ENCODE results near the gene PHYHIPL. TPM values are rescaled to one million over a fixed set of nuclear protein-coding genes. Genes with fewer than 3 reads are reported as not detected.
"Not testable (repeated sequence)": the region's sequence is repeated elsewhere in the genome, so short reads cannot be mapped to it uniquely, and the experiment has no call there.

PHYHIPL gene
- total RNA-seq, 2 donors from 2014 or later = not detected

GRCh38 chr10:59227136-59227673 lies 50.8 kb downstream of the PHYHIPL start:
- H3K27me3 Mint-ChIP-seq = peaks cover 4% of the 10 kb centered on the region
- no peaks in the 10 kb centered on the region for H3K9me3 Mint-ChIP-seq
- no peaks in the 10 kb centered on the region for H3K4me1 Mint-ChIP-seq

GRCh38 chr10:59229441-59229840 lies 53.0 kb downstream of the PHYHIPL start:
- Mint-ChIP-seq H3K4me3 (no peak overlapping the region), H3K36me3 (ENCODE audit: low read depth) (no peaks in the 10 kb centered on the region), H3K27ac (no peak overlapping the region), H3K4me1 (no peaks in the 10 kb centered on the region), H3K9me3 (no peaks in the 10 kb centered on the region), H3K27me3 (peaks cover 4% of the 10 kb centered on the region)
- no peak for ATAC-seq (replicated peaks)

More at GRCh38 chr10:59227136-59227673, 50.8 kb downstream of the PHYHIPL start:
- ATAC-seq (replicated peaks) = no peak
- Mint-ChIP-seq H3K36me3 (ENCODE audit: low read depth) (no peaks in the 10 kb centered on the region), H3K4me3 (no peak overlapping the region), H3K27ac (no peak overlapping the region)

GRCh38 chr10:59234194-59234593 lies 57.8 kb downstream of the PHYHIPL start:
- Mint-ChIP-seq H3K27ac (no peak overlapping the region), H3K4me3 (no peak overlapping the region), H3K9me3 (no peaks in the 10 kb centered on the region), H3K27me3 (no peaks in the 10 kb centered on the region), H3K36me3 (ENCODE audit: low read depth) (no peaks in the 10 kb centered on the region), H3K4me1 (no peaks in the 10 kb centered on the region)
- no peak for ATAC-seq (replicated peaks)

- Mint-ChIP-seq H3K27ac (no peak overlapping the region), H3K4me3 (no peak overlapping the region), H3K4me1 (no peaks in the 10 kb centered on the region), H3K27me3 (no peaks in the 10 kb centered on the region), H3K36me3 (ENCODE audit: low read depth) (no peaks in the 10 kb centered on the region), H3K9me3 (no peaks in the 10 kb centered on the region)
- no peak for ATAC-seq (replicated peaks)
These were observed 58.5 kb downstream of the PHYHIPL start for GRCh38 chr10:59234816-59235429.

GRCh38 chr10:59236064-59236697 lies 59.7 kb downstream of the PHYHIPL start:
- H3K4me3 Mint-ChIP-seq = no peak overlapping the region
- ATAC-seq (replicated peaks) = no peak
- no peaks in the 10 kb centered on the region for H3K4me1 Mint-ChIP-seq
- H3K9me3 Mint-ChIP-seq = no peaks in the 10 kb centered on the region
- peaks cover under 1% of the 10 kb centered on the region for H3K27me3 Mint-ChIP-seq
- no peak overlapping the region for H3K27ac Mint-ChIP-seq
- no peaks in the 10 kb centered on the region for H3K36me3 Mint-ChIP-seq (ENCODE audit: low read depth)

GRCh38 chr10:59237775-59238174 lies 61.3 kb downstream of the PHYHIPL start:
- peaks cover 6% of the 10 kb centered on the region for H3K27me3 Mint-ChIP-seq
- no peak overlapping the region for H3K27ac Mint-ChIP-seq
- H3K36me3 Mint-ChIP-seq (ENCODE audit: low read depth) = no peaks in the 10 kb centered on the region
- H3K4me3 Mint-ChIP-seq = no peak overlapping the region
- ATAC-seq (replicated peaks) = no peak
- no peaks in the 10 kb centered on the region for H3K4me1 Mint-ChIP-seq
- H3K9me3 Mint-ChIP-seq = no peaks in the 10 kb centered on the region

- not testable (repeated sequence) for H3K4me3 Mint-ChIP-seq; ATAC-seq (replicated peaks); H3K4me1 Mint-ChIP-seq; H3K36me3 Mint-ChIP-seq (ENCODE audit: low read depth); H3K9me3 Mint-ChIP-seq; H3K27ac Mint-ChIP-seq; H3K27me3 Mint-ChIP-seq
These were observed 62.7 kb downstream of the PHYHIPL start for GRCh38 chr10:59239108-59239507.

GRCh38 chr10:59240582-59241183 lies 64.2 kb downstream of the PHYHIPL start:
- Mint-ChIP-seq H3K4me1 (no peaks in the 10 kb centered on the region), H3K4me3 (no peak overlapping the region), H3K9me3 (no peaks in the 10 kb centered on the region), H3K36me3 (ENCODE audit: low read depth) (no peaks in the 10 kb centered on the region), H3K27ac (no peak overlapping the region), H3K27me3 (peaks cover 6% of the 10 kb centered on the region)
- no peak for ATAC-seq (replicated peaks)

- Mint-ChIP-seq H3K9me3 (no peaks in the 10 kb centered on the region), H3K4me3 (no peak overlapping the region), H3K4me1 (no peaks in the 10 kb centered on the region), H3K36me3 (ENCODE audit: low read depth) (no peaks in the 10 kb centered on the region), H3K27ac (no peak overlapping the region), H3K27me3 (peaks cover 6% of the 10 kb centered on the region)
- ATAC-seq (replicated peaks) = no peak
These were observed 65.6 kb downstream of the PHYHIPL start for GRCh38 chr10:59242057-59242456.

- no peak for ATAC-seq (replicated peaks)
- no peak overlapping the region for H3K27ac Mint-ChIP-seq
These were observed 66.5 kb downstream of the PHYHIPL start for GRCh38 chr10:59242991-59243390.

GRCh38 chr10:59243611-59244195 lies 67.3 kb downstream of the PHYHIPL start:
- Mint-ChIP-seq H3K27me3 (peaks cover 6% of the 10 kb centered on the region), H3K27ac (no peak overlapping the region), H3K9me3 (no peaks in the 10 kb centered on the region), H3K36me3 (ENCODE audit: low read depth) (no peaks in the 10 kb centered on the region), H3K4me1 (no peaks in the 10 kb centered on the region), H3K4me3 (no peak overlapping the region)
- no peak for ATAC-seq (replicated peaks)

More at GRCh38 chr10:59242991-59243390, 66.5 kb downstream of the PHYHIPL start:
- Mint-ChIP-seq H3K9me3 (no peaks in the 10 kb centered on the region), H3K4me1 (no peaks in the 10 kb centered on the region), H3K4me3 (no peak overlapping the region), H3K36me3 (ENCODE audit: low read depth) (no peaks in the 10 kb centered on the region), H3K27me3 (peaks cover 6% of the 10 kb centered on the region)

- no peak overlapping the region for H3K4me3 Mint-ChIP-seq
- no peak for ATAC-seq (replicated peaks)
These were observed 68.4 kb downstream of the PHYHIPL start for GRCh38 chr10:59244871-59245270.

GRCh38 chr10:59245686-59246085 lies 69.2 kb downstream of the PHYHIPL start:
- Mint-ChIP-seq H3K4me3 (no peak overlapping the region), H3K4me1 (no peaks in the 10 kb centered on the region)

More at GRCh38 chr10:59244871-59245270, 68.4 kb downstream of the PHYHIPL start:
- Mint-ChIP-seq H3K27ac (no peak overlapping the region), H3K36me3 (ENCODE audit: low read depth) (no peaks in the 10 kb centered on the region), H3K9me3 (no peaks in the 10 kb centered on the region), H3K4me1 (no peaks in the 10 kb centered on the region), H3K27me3 (peaks cover 6% of the 10 kb centered on the region)

GRCh38 chr10:59252491-59252890 lies 76.0 kb downstream of the PHYHIPL start:
- ATAC-seq (replicated peaks) = no peak
- Mint-ChIP-seq H3K4me3 (no peak overlapping the region), H3K36me3 (ENCODE audit: low read depth) (no peaks in the 10 kb centered on the region), H3K27me3 (no peaks in the 10 kb centered on the region), H3K9me3 (no peaks in the 10 kb centered on the region), H3K4me1 (no peaks in the 10 kb centered on the region), H3K27ac (no peak overlapping the region)

More at GRCh38 chr10:59245686-59246085, 69.2 kb downstream of the PHYHIPL start:
- no peaks in the 10 kb centered on the region for H3K36me3 Mint-ChIP-seq (ENCODE audit: low read depth)
- H3K9me3 Mint-ChIP-seq = no peaks in the 10 kb centered on the region
- no peak overlapping the region for H3K27ac Mint-ChIP-seq
- no peak for ATAC-seq (replicated peaks)
- peaks cover 6% of the 10 kb centered on the region for H3K27me3 Mint-ChIP-seq

All from activated T-helper 17 cell treated with anti-CD3 and anti-CD28 coated beads, Interleukin-2, amount 50 U/mL, for 72 hours (primary cell).